ENCODE data around the gene TLE3. TPM values are rescaled to one million over a fixed set of nuclear protein-coding genes. Genes with fewer than 3 reads are reported as not detected.

The TLE3 gene
- total RNA-seq, 1 donor from 2014 or later, result 32.6 TPM

GRCh38 chr15:70025413-70026296 lies 72.1 kb downstream of the TLE3 start:
- intact Hi-C loops (cut with DNase I), result no loop called here
- DNase-seq (ENCODE audit: low spot score), result peak; percentile 67

GRCh38 chr15:70024521-70024920 lies 73.2 kb downstream of the TLE3 start:
- intact Hi-C loops (cut with DNase I), result no loop called here

GRCh38 chr15:70023769-70024491 lies 73.8 kb downstream of the TLE3 start:
- DNase-seq (ENCODE audit: low spot score), result peak; percentile 74

More at GRCh38 chr15:70024521-70024920, 73.2 kb downstream of the TLE3 start:
- peak; percentile 50 for DNase-seq (ENCODE audit: low spot score)

GRCh38 chr15:70023064-70023768 lies 74.5 kb downstream of the TLE3 start:
- DNase-seq (ENCODE audit: low spot score), result peak; percentile 72
- intact Hi-C loops (cut with DNase I), result no loop called here

More at GRCh38 chr15:70023769-70024491, 73.8 kb downstream of the TLE3 start:
- intact Hi-C loops (cut with DNase I), result no loop called here

GRCh38 chr15:70020229-70020628 lies 77.5 kb downstream of the TLE3 start:
- peak; percentile 14 for DNase-seq (ENCODE audit: low spot score)
- intact Hi-C loops (cut with DNase I), result no loop called here

- peak; percentile 68 for DNase-seq (ENCODE audit: low spot score)
- intact Hi-C loops (cut with DNase I), result no loop called here
Measured at GRCh38 chr15:70018646-70019600, 78.8 kb downstream of the TLE3 start.

GRCh38 chr15:70017801-70018200 lies 79.9 kb downstream of the TLE3 start:
- peak; percentile 26 for DNase-seq (ENCODE audit: low spot score)
- intact Hi-C loops (cut with DNase I), result no loop called here

GRCh38 chr15:70017025-70017424 lies 80.7 kb downstream of the TLE3 start:
- intact Hi-C loops (cut with DNase I), result no loop called here
- no peak for DNase-seq (ENCODE audit: low spot score)

- intact Hi-C loops (cut with DNase I), result no loop called here
- peak; percentile 31 for DNase-seq (ENCODE audit: low spot score)
Measured at GRCh38 chr15:70016511-70016994, 81.2 kb downstream of the TLE3 start.

GRCh38 chr15:70014860-70015490 lies 82.7 kb downstream of the TLE3 start:
- intact Hi-C loops (cut with DNase I), result no loop called here
- DNase-seq (ENCODE audit: low spot score), result no peak

- DNase-seq (ENCODE audit: low spot score), result no peak
- intact Hi-C loops (cut with DNase I), result no loop called here
Measured at GRCh38 chr15:70014331-70014730, 83.4 kb downstream of the TLE3 start.

- intact Hi-C loops (cut with DNase I), result no loop called here
Measured at GRCh38 chr15:70013656-70014313, 83.9 kb downstream of the TLE3 start.

GRCh38 chr15:70012895-70013294 lies 84.8 kb downstream of the TLE3 start:
- intact Hi-C loops (cut with DNase I), result no loop called here

More at GRCh38 chr15:70013656-70014313, 83.9 kb downstream of the TLE3 start:
- no peak for DNase-seq (ENCODE audit: low spot score)

GRCh38 chr15:70008697-70009290 lies 88.9 kb downstream of the TLE3 start:
- intact Hi-C loops (cut with DNase I), result no loop called here
- DNase-seq (ENCODE audit: low spot score), result no peak

More at GRCh38 chr15:70012895-70013294, 84.8 kb downstream of the TLE3 start:
- no peak for DNase-seq (ENCODE audit: low spot score)

- DNase-seq (ENCODE audit: low spot score), result no peak
- intact Hi-C loops (cut with DNase I), result no loop called here
Measured at GRCh38 chr15:70006259-70007147, 91.2 kb downstream of the TLE3 start.

- DNase-seq (ENCODE audit: low spot score), result no peak
- intact Hi-C loops (cut with DNase I), result no loop called here
Measured at GRCh38 chr15:70004826-70005225, 92.9 kb downstream of the TLE3 start.
